Measurements from ENCODE around the gene SHROOM3.

SHROOM3 gene

DNA sequence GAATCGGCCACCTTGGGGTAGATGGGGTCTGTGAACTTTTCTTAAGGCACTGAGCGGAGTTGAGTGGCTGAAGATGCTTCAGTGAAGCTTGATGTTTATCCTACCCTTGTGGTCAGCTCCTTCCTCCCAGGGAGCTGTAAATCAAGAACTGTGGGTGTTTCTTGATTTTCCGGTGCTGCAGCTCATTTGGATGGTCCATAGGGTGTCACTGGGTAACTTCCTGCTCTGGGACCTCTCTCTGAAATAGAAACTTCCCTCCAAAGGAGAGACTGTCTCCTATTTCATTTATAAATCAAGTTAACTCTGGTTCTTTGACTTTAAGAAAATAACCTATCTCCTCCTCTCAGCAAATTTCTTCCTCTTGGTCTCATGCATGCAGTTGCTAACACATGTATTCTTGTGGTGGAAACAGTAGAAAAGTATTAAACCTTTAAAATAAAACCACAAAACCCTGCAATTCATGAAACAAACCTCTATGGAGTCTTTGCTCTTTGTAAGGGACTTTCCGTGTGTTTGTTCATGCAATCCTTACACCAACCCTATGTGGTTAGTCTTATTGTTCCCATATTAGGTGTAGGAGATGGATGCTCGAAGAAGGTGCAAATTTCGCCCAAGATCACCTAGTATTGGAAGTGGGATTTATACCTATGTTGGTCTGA, 110.3 kb downstream of the SHROOM3 start:
- TF ChIP-seq, protein P1, sequence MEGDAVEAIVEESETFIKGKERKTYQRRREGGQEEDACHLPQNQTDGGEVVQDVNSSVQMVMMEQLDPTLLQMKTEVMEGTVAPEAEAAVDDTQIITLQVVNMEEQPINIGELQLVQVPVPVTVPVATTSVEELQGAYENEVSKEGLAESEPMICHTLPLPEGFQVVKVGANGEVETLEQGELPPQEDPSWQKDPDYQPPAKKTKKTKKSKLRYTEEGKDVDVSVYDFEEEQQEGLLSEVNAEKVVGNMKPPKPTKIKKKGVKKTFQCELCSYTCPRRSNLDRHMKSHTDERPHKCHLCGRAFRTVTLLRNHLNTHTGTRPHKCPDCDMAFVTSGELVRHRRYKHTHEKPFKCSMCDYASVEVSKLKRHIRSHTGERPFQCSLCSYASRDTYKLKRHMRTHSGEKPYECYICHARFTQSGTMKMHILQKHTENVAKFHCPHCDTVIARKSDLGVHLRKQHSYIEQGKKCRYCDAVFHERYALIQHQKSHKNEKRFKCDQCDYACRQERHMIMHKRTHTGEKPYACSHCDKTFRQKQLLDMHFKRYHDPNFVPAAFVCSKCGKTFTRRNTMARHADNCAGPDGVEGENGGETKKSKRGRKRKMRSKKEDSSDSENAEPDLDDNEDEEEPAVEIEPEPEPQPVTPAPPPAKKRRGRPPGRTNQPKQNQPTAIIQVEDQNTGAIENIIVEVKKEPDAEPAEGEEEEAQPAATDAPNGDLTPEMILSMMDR (IDR thresholded peaks at IDR 0.05; ENCODE audit: unreplicated experiment in 3 of 3), result no peak
- H3K9me3 Mint-ChIP-seq, result no peaks in the 10 kb centered on the region
- no peak overlapping the region for H3K4me3 Mint-ChIP-seq
- peaks cover 4% of the 10 kb centered on the region for H3K27me3 Mint-ChIP-seq (ENCODE audit: low read depth)
- H3K4me1 Mint-ChIP-seq, result peaks cover 44% of the 10 kb centered on the region
- peak overlapping the region; percentile 65 to 78 (median 73) for H3K27ac Mint-ChIP-seq
- peaks cover 3% of the 10 kb centered on the region for H3K36me3 Mint-ChIP-seq (ENCODE audit: low read depth)

DNA sequence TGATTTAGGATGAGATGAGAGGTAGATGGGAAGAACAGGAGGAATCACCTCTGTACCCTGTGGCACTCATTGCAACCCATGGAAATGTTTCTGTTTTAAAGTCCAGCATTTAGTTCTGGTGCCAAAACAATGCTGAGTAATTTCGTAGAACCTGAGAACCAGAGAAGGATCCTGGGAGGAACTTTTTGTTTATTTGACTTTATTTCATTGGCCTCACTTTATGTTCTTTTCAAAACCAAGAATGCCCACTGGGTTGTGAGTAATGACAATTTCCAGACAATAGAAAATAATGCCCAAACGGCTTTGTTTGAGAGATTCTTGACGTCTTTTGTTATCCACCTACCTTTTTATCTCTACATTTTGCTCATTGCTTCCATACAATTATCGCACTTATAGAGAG, 111.3 kb downstream of the SHROOM3 start:
- TF ChIP-seq, protein P1 (IDR thresholded peaks at IDR 0.05; ENCODE audit: unreplicated experiment in 3 of 3), result no peak
- peaks cover 3% of the 10 kb centered on the region for H3K27me3 Mint-ChIP-seq (ENCODE audit: low read depth)
- no peaks in the 10 kb centered on the region for H3K9me3 Mint-ChIP-seq
- H3K4me1 Mint-ChIP-seq, result peaks cover 44% of the 10 kb centered on the region
- no peak overlapping the region for H3K4me3 Mint-ChIP-seq
- peaks cover 3% of the 10 kb centered on the region for H3K36me3 Mint-ChIP-seq (ENCODE audit: low read depth)
- H3K27ac Mint-ChIP-seq, result peak overlapping the region; percentile 67 to 78 (median 73)

DNA sequence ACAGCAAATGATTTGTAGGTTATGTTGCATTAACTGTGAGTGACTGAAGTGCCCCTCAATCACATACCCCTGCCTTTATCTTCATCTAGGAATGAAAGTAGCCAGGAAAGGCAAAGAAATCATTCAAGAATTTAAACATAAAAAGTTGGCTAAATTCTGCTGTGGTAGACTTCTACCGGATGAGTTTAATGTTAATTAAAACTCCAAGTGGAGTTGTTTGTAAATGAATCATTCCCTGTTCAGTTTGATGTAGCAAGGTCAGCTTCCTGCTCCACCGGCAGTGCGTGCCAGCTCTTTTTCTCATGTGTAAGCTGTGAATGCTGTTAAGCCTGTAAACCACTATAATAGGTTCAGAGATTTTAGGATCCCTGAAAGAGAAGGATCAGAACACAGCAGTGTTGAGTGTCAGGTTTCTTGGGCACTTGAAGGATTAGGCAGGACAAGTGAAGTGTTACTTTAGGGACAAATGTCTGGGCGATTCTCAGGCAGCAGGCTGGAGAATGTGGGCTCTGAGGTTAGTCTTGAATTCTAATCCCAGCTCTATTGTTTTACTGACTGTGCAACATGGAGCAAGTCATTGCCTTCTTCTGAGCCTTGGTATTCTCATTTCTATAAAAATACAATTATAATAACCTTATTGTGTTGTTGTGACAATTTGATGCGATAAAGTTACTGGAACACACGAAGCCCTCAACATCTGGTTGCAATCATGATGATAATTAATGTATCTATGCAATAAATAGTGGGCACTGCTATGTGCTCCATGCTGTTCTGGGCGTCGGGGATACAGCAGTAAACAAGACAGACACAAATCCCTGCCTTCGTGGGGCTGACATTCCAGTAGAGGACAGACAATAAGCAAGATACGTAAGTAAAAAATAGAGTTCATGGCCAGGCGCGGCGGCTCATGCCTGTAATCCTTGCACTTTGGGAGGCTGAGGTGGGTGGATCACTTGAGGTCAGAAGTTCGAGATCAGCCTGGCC, 112.0 kb downstream of the SHROOM3 start:
- H3K36me3 Mint-ChIP-seq (ENCODE audit: low read depth), result peaks cover 3% of the 10 kb centered on the region
- no peaks in the 10 kb centered on the region for H3K27me3 Mint-ChIP-seq (ENCODE audit: low read depth)
- H3K27ac Mint-ChIP-seq, result peak overlapping the region; percentile 67 to 78 (median 73)

DNA sequence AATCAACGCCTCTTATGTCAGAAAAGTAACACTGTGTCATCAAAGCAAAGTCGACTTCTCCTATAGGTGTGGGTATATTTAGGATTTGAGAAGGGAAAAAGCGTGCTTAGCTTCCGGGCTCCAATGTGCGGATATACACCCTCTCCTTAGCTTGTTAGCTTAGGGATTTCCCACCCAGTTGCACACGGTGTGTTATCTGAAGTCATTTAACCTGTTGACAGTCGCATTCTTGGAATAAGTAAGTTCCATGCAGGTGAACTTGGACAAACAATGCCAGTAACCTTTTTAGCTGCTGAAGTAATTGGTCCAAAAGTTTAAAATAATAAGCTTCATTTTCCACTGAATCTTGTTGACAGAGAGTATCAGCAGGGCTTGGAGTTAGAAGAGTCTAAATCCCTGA, 113.7 kb downstream of the SHROOM3 start:
- TF ChIP-seq, protein P1 (IDR thresholded peaks at IDR 0.05; ENCODE audit: unreplicated experiment in 3 of 3), result no peak
- no peaks in the 10 kb centered on the region for H3K27me3 Mint-ChIP-seq (ENCODE audit: low read depth)
- H3K27ac Mint-ChIP-seq, result peak overlapping the region in 1 of 3 experiments; percentile 36
- H3K4me1 Mint-ChIP-seq, result peaks cover 44% of the 10 kb centered on the region
- H3K36me3 Mint-ChIP-seq (ENCODE audit: low read depth), result no peaks in the 10 kb centered on the region
- H3K4me3 Mint-ChIP-seq, result no peak overlapping the region
- H3K9me3 Mint-ChIP-seq, result no peaks in the 10 kb centered on the region

More for the DNA sequence above, 112.0 kb downstream of the SHROOM3 start:
- Mint-ChIP-seq H3K9me3 (no peaks in the 10 kb centered on the region), H3K4me3 (peak overlapping the region in 1 of 3 experiments; percentile 23), H3K4me1 (peaks cover 44% of the 10 kb centered on the region)
- TF ChIP-seq, protein P1 (IDR thresholded peaks at IDR 0.05; ENCODE audit: unreplicated experiment in 3 of 3), result no peak

DNA sequence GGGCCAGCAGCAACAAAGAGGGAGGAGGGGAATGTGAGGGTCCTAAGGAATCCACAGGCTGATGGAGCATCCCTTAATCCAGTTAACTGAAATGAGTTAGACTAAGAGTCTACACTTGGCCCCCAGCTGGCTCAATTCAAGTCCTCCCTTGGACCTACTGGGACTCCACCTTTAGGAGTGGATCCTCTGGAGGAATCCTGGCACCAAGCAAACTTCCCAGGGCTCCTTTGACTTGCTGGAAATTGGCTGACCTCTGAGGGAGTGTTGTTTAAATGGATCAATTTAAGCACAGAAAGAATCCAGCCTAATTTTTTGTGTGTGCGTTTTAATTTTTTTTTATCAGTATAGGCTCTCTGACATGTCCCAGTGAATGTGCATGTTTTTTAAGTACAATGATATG, 114.7 kb downstream of the SHROOM3 start:
- Mint-ChIP-seq H3K27ac (no peak overlapping the region), H3K4me3 (no peak overlapping the region), H3K4me1 (peaks cover 39% of the 10 kb centered on the region), H3K9me3 (no peaks in the 10 kb centered on the region), H3K36me3 (ENCODE audit: low read depth) (no peaks in the 10 kb centered on the region), H3K27me3 (ENCODE audit: low read depth) (no peaks in the 10 kb centered on the region)
- TF ChIP-seq, protein P1 (IDR thresholded peaks at IDR 0.05; ENCODE audit: unreplicated experiment in 3 of 3), result no peak

Data from nephron (organoid).